HCT116 (cell line): ENCODE data around the gene SCRN1. TPM values are rescaled to one million over a fixed set of nuclear protein-coding genes. Genes with fewer than 3 reads are reported as not detected.

Experiments used
- ATAC-seq: fragments of 200-7000 bp; cut with Tn5 transposase; 2 replicates; pipeline ENCODE4 v1.9.1; 2020; ENCODE audit warnings: mild to moderate bottlenecking, moderate library complexity
- BruUV-seq: library from RNA; stranded (reverse); fragments of 400-500 nt; replicated peaks from 2 replicates; lab custom pipeline; 2021; lab: Mats Ljungman, UMichigan
- CTCF ChIA-PET: fragments of 300-600 bp; sonication (Branson Sonifier 250); formaldehyde crosslinking; loops from one replicate; lab custom pipeline; 2021; ENCODE audit warnings: antibody characterized with exemption; lab: Charles Lee
- POLR2A ChIA-PET: fragments of 300-600, 350-600 bp; sonication (Branson Sonifier 250); formaldehyde crosslinking; loops from one replicate; lab custom pipeline; 2021; ENCODE audit warnings: antibody characterized with exemption; lab: Charles Lee
- RAD21 ChIA-PET, 2 experiments: fragments of 300-600 bp; sonication (Branson Sonifier 250); formaldehyde crosslinking; loops; one replicate each; lab custom pipeline; 2023; ENCODE audit warnings: low total read pairs in 2 of 2; ENCODE audit not compliant: uncharacterized antibody in 2 of 2, unreplicated experiment in 2 of 2, low non-redundant PET in 1 of 2; lab: Charles Lee
- DNase-seq: peaks from one replicate; pipeline ENCODE4 v3.0.0-alpha.2; 2010; ENCODE audit warnings: low read depth, low spot score
- H2AFZ ChIP-seq: fragments of 200-600 bp; shearing (Covaris generic), sonication (generic); 2 replicates; pipeline ENCODE4 v1.6.1; 2017; ENCODE audit warnings: low read depth, mixed run types, mixed read lengths, antibody characterized with exemption, low read length; ENCODE audit not compliant: poor library complexity, severe bottlenecking
- H3K27ac ChIP-seq: 2 replicates; pipeline ENCODE4 v1.5.1; 2012; ENCODE audit warnings: low read depth, low read length
- H3K27me3 ChIP-seq: fragments of 200-600 bp; sonication (generic); 2 replicates; pipeline ENCODE4 v1.6.1; 2016; ENCODE audit warnings: mixed run types, low read length, mixed read lengths; ENCODE audit not compliant: insufficient read depth
- H3K36me3 ChIP-seq, 2 experiments: fragments of 200-500 bp in 1 of 2; fragments of 200-600 bp in 1 of 2; sonication (Bioruptor generic) in 1 of 2; sonication (generic) in 1 of 2; 2 replicates each; pipeline versions ENCODE4 v1.5.1 to v1.6.1; 2014 to 2016; ENCODE audit warnings: low read length in 2 of 2, inconsistent platforms in 1 of 2, mixed read lengths in 1 of 2, mixed run types in 1 of 2; ENCODE audit not compliant: insufficient read depth in 2 of 2, control insufficient read depth in 1 of 2
- H3K4me1 ChIP-seq, 2 experiments: fragments of 200-600 bp in 1 of 2; sonication (generic) in 1 of 2; 2 replicates each; pipeline versions ENCODE4 v1.5.1 to v1.6.1; 2012 to 2017; ENCODE audit warnings: low read length in 2 of 2, inconsistent platforms in 1 of 2, mild to moderate bottlenecking in 1 of 2, mixed read lengths in 1 of 2, mixed run types in 1 of 2, moderate library complexity in 1 of 2; ENCODE audit not compliant: insufficient read depth in 2 of 2, control insufficient read depth in 1 of 2
- H3K4me2 ChIP-seq: fragments of 200-600 bp; sonication (generic); 2 replicates; pipeline ENCODE4 v1.6.1; 2017; ENCODE audit warnings: mixed run types, low read length, mixed read lengths
- H3K4me3 ChIP-seq, 2 experiments: fragments of 200-600 bp in 1 of 2; sonication (generic) in 1 of 2; replicated peaks in 1 of 2; 2 replicates each; pipeline ENCODE4 v1.5.1; 2011 to 2016; ENCODE audit warnings: low read length in 2 of 2, control low read depth in 1 of 2, low read depth in 1 of 2, mild to moderate bottlenecking in 1 of 2, mixed read lengths in 1 of 2, mixed run types in 1 of 2
- H3K79me2 ChIP-seq: fragments of 200-600 bp; sonication (generic); 2 replicates; pipeline ENCODE4 v1.6.1; 2017; ENCODE audit warnings: mild to moderate bottlenecking, mixed run types, low read length, moderate library complexity, mixed read lengths; ENCODE audit not compliant: insufficient read depth
- H3K9ac ChIP-seq: fragments of 200-600 bp; sonication (generic); 2 replicates; pipeline ENCODE4 v1.6.1; 2016; ENCODE audit warnings: low read length, mixed read lengths
- H3K9me2 ChIP-seq: fragments of 200-600 bp; sonication (generic), shearing (Covaris generic); 2 replicates; pipeline ENCODE4 v1.6.1; 2017; ENCODE audit warnings: mixed run types, mild to moderate bottlenecking, moderate library complexity; ENCODE audit not compliant: insufficient read depth
- H3K9me3 ChIP-seq, 2 experiments: fragments of 200-500 bp in 1 of 2; fragments of 200-600 bp in 1 of 2; sonication (Bioruptor generic) in 1 of 2; sonication (generic) in 1 of 2; 2 replicates each; pipeline ENCODE4 v1.6.1; 2014 to 2017; ENCODE audit warnings: low read length in 2 of 2, mixed read lengths in 2 of 2, inconsistent platforms in 1 of 2, low read depth in 1 of 2, mild to moderate bottlenecking in 1 of 2, mixed run types in 1 of 2, moderate library complexity in 1 of 2; ENCODE audit not compliant: control insufficient read depth in 1 of 2, insufficient read depth in 1 of 2
- H4K20me1 ChIP-seq: fragments of 200-600 bp; sonication (generic), shearing (Covaris generic); 2 replicates; pipeline ENCODE4 v1.6.1; 2017; ENCODE audit warnings: mixed run types, mild to moderate bottlenecking, moderate library complexity; ENCODE audit not compliant: insufficient read depth
- ATF3 ChIP-seq: IDR thresholded peaks from 2 replicates; pipeline ENCODE4 v1.6.1; 2012
- JUND ChIP-seq: IDR thresholded peaks from 2 replicates; pipeline ENCODE4 v1.6.1; 2012
- POLR2AphosphoS5 ChIP-seq: IDR thresholded peaks from 2 replicates; pipeline ENCODE4 v1.6.1; 2011; ENCODE audit warnings: mild to moderate bottlenecking, low read depth, low read length, moderate library complexity
- REST ChIP-seq: IDR thresholded peaks from 2 replicates; pipeline ENCODE4 v1.6.1; 2012; ENCODE audit warnings: low read depth
- TCF7L2 ChIP-seq: IDR thresholded peaks from 2 replicates; pipeline ENCODE4 v1.7.0; 2011; ENCODE audit warnings: borderline replicate concordance, inconsistent platforms; ENCODE audit not compliant: insufficient read depth, insufficient read length; ENCODE audit errors: extremely low read depth
- ZFX ChIP-seq: fragments of 450-650 bp; IDR thresholded peaks from 2 replicates; pipeline ENCODE4 v1.6.1; 2017
- ZNF274 ChIP-seq: fragments of 200-500 bp; sonication (Bioruptor generic); IDR thresholded peaks from 2 replicates; pipeline ENCODE4 v1.6.1; 2014; ENCODE audit warnings: mild to moderate bottlenecking, low read depth, low read length, inconsistent platforms
- intact Hi-C: fragments of 100-400 bp; cut with micrococcal nuclease; formaldehyde crosslinking; loops from 2 replicates; pipeline ENCODE4 v1.10.0; 2022
- total RNA-seq: library from RNA; stranded (reverse); gene quantifications from one replicate; pipeline ENCODE4 v1.2.1, GENCODE V29; 2021; ENCODE audit not compliant: unreplicated experiment

Gene SCRN1
- total RNA-seq, 1 experiment from 2014 or later, result 76.8 TPM

DNA sequence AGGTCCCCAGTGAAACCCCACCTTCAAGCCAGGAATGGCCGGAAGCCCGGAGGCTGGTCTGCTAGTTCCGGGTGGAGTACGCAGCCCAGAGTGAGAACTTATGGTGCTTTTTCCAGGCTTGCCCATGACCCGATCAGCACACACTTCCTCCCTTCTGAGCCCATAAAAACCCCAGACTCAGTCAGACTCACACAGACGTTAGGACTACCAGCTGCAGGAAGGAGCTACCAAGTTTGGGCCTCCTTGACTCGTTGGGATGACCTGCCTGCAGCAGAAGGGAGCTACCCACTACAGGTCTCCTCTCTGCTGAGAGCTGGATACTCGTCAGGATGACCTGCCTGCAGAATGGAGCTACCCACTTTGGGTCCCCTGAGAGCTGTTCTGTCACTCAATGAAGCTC is 39.1 kb downstream of the SCRN1 start:
- no peaks in the 10 kb centered on the region for H3K4me1 ChIP-seq
- no peak overlapping the region for H3K4me3 ChIP-seq
- ChIA-PET CTCF (no interaction called here), RAD21 (no interaction called here), POLR2A (no interaction called here)
- no TSS peak for BruUV-seq
- no peak overlapping the region for H3K9ac ChIP-seq
- H3K27me3 ChIP-seq, result no peaks in the 10 kb centered on the region
- H2AFZ ChIP-seq, result no peak overlapping the region
- no peaks in the 10 kb centered on the region for H3K9me2 ChIP-seq
- H3K27ac ChIP-seq, result no peak overlapping the region
- intact Hi-C loops, result no loop called here
- no peaks in the 10 kb centered on the region for H3K9me3 ChIP-seq
- DNase-seq (no peak), ATAC-seq (no peak)
- no peaks in the 10 kb centered on the region for H3K79me2 ChIP-seq
- peaks cover 13 to 43% of the 10 kb centered on the region in 2 experiments; a peak in 3 of 4 replicates for H3K36me3 ChIP-seq
- no peak overlapping the region for H3K4me2 ChIP-seq
- no peaks in the 10 kb centered on the region for H4K20me1 ChIP-seq
- TF ChIP-seq ZFX, result no peak
- no peak for TF ChIP-seq REST
- no peak for TF ChIP-seq TCF7L2
- TF ChIP-seq POLR2AphosphoS5, result no peak
- TF ChIP-seq ZNF274, result no peak
- TF ChIP-seq ATF3, result no peak
- TF ChIP-seq JUND, result no peak
- TF ChIP-seq, all 23 proteins: peak for 0
